GM19043 (cell line): ENCODE measurements around the gene HRH1.

Source experiments
- ATAC-seq: cut with Tn5 transposase; IDR thresholded peaks from one replicate; pipeline ENCODE4 v1.9.1; 2021; ENCODE audit warnings: low read depth; ENCODE audit not compliant: unreplicated experiment

Gene HRH1

GRCh38 chr3:11306817-11307589 is 152.7 kb downstream of the HRH1 start:
- ATAC-seq, result peak; percentile 70

DNA sequence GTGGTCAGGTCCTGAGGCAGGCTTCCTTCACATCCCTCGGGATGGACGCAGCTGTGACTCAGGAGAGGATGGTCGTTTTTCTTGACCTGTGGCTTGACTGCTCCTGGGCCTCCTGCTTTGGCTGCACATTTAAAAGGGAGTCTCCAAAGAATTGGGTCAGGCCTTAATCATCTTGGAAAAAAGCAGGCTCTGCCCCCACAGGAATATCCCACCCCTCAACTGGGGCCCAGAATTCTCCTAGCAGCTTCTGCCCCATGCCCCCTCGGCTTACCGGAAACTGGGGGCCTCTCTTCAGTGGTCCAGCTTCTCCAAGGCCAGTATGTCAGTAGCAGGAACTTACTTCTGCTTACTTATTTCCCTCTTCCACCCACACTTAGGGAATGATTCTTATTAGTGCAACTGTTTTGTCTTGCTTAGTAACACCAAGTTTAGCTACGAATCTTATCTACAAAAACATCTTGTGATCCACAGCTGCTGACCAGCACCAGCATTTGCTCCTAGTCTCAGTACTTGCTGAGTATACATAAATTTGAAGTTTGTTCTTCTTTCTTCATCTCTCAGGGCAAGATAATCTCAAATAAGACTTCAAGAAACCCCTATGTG is 153.6 kb downstream of the HRH1 start:
- ATAC-seq, result no peak

DNA sequence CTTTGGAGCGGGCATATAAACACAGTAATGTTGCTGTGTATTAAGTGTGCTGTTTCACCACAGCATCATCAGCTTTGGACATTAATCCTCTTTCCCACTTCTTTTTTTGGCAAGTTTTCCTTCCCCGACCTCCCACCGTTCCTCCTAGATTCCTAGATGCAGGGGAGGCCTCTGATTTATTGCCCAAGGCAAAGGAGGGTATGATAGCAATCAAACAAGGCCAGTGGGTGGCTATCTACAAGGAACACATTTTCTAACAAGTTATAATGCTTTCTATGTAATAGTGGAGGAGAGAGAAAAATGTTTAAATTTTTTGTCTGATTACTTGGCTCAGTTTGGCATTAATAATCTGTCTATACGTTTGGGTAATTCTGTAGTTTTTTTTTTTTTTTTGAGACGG is 156.0 kb downstream of the HRH1 start:
- ATAC-seq, result no peak

- no peak for ATAC-seq
Measured at GRCh38 chr3:11312166-11312565, 157.9 kb downstream of the HRH1 start.
